ENCODE results near the gene TMEM200C. TPM values are rescaled to one million over a fixed set of nuclear protein-coding genes. Genes with fewer than 3 reads are reported as not detected.

The TMEM200C gene
- total and polyA plus RNA-seq, 2 donors (not counting 1 experiment from before 2014, with no cell fraction given) = not detected

DNA sequence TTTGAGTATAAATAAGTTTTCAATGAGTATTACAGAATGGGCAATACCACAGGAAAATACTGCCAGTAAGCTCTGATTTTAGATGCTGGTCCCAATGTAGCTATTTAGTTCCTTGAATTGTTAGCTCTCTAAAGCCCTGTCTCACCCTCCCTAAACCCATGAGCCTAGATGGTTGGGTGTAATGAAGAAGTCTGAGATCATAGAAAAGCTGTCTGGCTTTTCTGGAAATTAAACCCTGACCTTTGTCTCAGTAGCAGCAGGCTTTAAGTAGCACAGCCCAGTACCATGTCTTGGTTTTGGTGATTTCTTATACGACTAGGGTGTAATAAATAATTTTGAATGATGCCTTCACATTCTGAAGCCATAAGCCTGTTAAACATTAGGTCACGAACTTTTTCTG, 55.3 kb downstream of the TMEM200C start:
- TF ChIP-seq, protein P1, sequence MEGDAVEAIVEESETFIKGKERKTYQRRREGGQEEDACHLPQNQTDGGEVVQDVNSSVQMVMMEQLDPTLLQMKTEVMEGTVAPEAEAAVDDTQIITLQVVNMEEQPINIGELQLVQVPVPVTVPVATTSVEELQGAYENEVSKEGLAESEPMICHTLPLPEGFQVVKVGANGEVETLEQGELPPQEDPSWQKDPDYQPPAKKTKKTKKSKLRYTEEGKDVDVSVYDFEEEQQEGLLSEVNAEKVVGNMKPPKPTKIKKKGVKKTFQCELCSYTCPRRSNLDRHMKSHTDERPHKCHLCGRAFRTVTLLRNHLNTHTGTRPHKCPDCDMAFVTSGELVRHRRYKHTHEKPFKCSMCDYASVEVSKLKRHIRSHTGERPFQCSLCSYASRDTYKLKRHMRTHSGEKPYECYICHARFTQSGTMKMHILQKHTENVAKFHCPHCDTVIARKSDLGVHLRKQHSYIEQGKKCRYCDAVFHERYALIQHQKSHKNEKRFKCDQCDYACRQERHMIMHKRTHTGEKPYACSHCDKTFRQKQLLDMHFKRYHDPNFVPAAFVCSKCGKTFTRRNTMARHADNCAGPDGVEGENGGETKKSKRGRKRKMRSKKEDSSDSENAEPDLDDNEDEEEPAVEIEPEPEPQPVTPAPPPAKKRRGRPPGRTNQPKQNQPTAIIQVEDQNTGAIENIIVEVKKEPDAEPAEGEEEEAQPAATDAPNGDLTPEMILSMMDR (IDR thresholded peaks at IDR 0.05) = no peak
- ATAC-seq (ENCODE audit: low read depth) = no peak
- no peaks in the 10 kb centered on the region for H3K79me2 ChIP-seq (ENCODE audit: control insufficient read depth, insufficient read depth, low read length)
- H3K27ac Mint-ChIP-seq = no peak overlapping the region
- peaks cover 3% of the 10 kb centered on the region for H3K27me3 Mint-ChIP-seq
- H3K4me1 Mint-ChIP-seq = no peaks in the 10 kb centered on the region
- H2AFZ ChIP-seq (ENCODE audit: insufficient read depth, low read depth, low read length, poor library complexity, severe bottlenecking) = no peak overlapping the region
- no peak overlapping the region for H3K4me2 ChIP-seq (replicated peaks; ENCODE audit: low read depth, low read length, poor library complexity, severe bottlenecking)
- no peak overlapping the region for H3K9ac ChIP-seq (ENCODE audit: low read length)
- no peak overlapping the region for H3K27ac ChIP-seq (ENCODE audit: low read length in 2 of 2)
- H3K9me3 Mint-ChIP-seq (ENCODE audit: insufficient read depth) = no peaks in the 10 kb centered on the region
- H3K27me3 ChIP-seq (replicated peaks in 1 of 4; ENCODE audit: control extremely low read depth in 1 of 4, control insufficient read depth in 3 of 4, insufficient read depth in 4 of 4, low read length in 3 of 4) = no peaks in the 10 kb centered on the region
- no peaks in the 10 kb centered on the region for H3K9me3 ChIP-seq (ENCODE audit: control extremely low read depth in 1 of 3, control insufficient read depth in 2 of 3, insufficient read depth in 1 of 3, low read length in 2 of 3)
- no peaks in the 10 kb centered on the region for H3K4me1 ChIP-seq (ENCODE audit: control insufficient read depth in 2 of 2, insufficient read depth in 2 of 2, low read length in 2 of 2)
- 100% methylated on average over 1 of the region's 2 CpGs for WGBS (ENCODE audit: insufficient coverage)
- H3K4me3 ChIP-seq (ENCODE audit: control extremely low read depth in 1 of 5, extremely low read depth in 1 of 5, insufficient read depth in 1 of 5, low read depth in 2 of 5, low read length in 4 of 5) = no peak overlapping the region
- intact Hi-C loops (cut with micrococcal nuclease) = no loop called here
- no peaks in the 10 kb centered on the region for H4K20me1 ChIP-seq (ENCODE audit: control insufficient read depth, insufficient read depth, low read length, poor library complexity, severe bottlenecking)
- no peaks in the 10 kb centered on the region for H3K36me3 ChIP-seq (replicated peaks in 1 of 2; ENCODE audit: control extremely low read depth in 1 of 2, control insufficient read depth in 1 of 2, extremely low read depth in 1 of 2, insufficient read depth in 2 of 2, low read length in 1 of 2)
- POLR2A ChIA-PET = no interaction called here
- CTCF ChIA-PET = no interaction called here
- no peak for DNase-seq
- no peak overlapping the region for H3K4me3 Mint-ChIP-seq

DNA sequence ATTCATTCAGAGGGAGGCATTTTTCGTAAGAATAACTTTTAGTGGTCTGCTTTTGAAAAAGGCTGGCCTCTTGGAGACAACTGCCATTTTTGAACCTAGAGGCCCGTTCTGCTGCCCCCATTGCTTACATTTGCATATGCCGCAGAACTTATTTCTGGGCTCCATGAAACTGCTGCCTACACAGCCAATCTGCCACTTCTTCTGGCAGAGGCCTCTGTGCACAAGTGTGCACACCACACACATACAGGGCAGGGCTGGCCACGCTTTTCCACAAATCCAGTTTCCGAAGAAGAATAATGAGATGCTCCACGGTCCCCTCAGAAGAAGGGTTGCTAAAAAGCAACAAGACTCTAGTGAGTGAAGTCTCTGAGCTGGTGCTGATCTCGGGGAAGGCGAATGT, 56.2 kb downstream of the TMEM200C start:
- Histone ChIP-seq H3K9ac (ENCODE audit: low read length) (no peak overlapping the region), H3K36me3 (replicated peaks in 1 of 2; ENCODE audit: control extremely low read depth in 1 of 2, control insufficient read depth in 1 of 2, extremely low read depth in 1 of 2, insufficient read depth in 2 of 2, low read length in 1 of 2) (no peaks in the 10 kb centered on the region), H3K9me3 (ENCODE audit: control extremely low read depth in 1 of 3, control insufficient read depth in 2 of 3, insufficient read depth in 1 of 3, low read length in 2 of 3) (no peaks in the 10 kb centered on the region), H3K27ac (ENCODE audit: low read length in 2 of 2) (no peak overlapping the region), H3K79me2 (ENCODE audit: control insufficient read depth, insufficient read depth, low read length) (no peaks in the 10 kb centered on the region), H3K4me1 (ENCODE audit: control insufficient read depth in 2 of 2, insufficient read depth in 2 of 2, low read length in 2 of 2) (no peaks in the 10 kb centered on the region), H3K27me3 (replicated peaks in 1 of 4; ENCODE audit: control extremely low read depth in 1 of 4, control insufficient read depth in 3 of 4, insufficient read depth in 4 of 4, low read length in 3 of 4) (no peaks in the 10 kb centered on the region), H4K20me1 (ENCODE audit: control insufficient read depth, insufficient read depth, low read length, poor library complexity, severe bottlenecking) (no peaks in the 10 kb centered on the region), H3K4me2 (replicated peaks; ENCODE audit: low read depth, low read length, poor library complexity, severe bottlenecking) (no peak overlapping the region), H3K4me3 (ENCODE audit: control extremely low read depth in 1 of 5, extremely low read depth in 1 of 5, insufficient read depth in 1 of 5, low read depth in 2 of 5, low read length in 4 of 5) (no peak overlapping the region), H2AFZ (ENCODE audit: insufficient read depth, low read depth, low read length, poor library complexity, severe bottlenecking) (no peak overlapping the region)
- H3K4me1 Mint-ChIP-seq = no peaks in the 10 kb centered on the region
- no peaks in the 10 kb centered on the region for H3K27me3 Mint-ChIP-seq
- DNase-seq (no peak), ATAC-seq (ENCODE audit: low read depth) (no peak)
- H3K27ac Mint-ChIP-seq = no peak overlapping the region
- POLR2A ChIA-PET = no interaction called here
- no peak for TF ChIP-seq EZH2 (IDR thresholded peaks at IDR 0.05; ENCODE audit: borderline replicate concordance, insufficient read depth, low read depth, low read length, poor library complexity, severe bottlenecking)
- TF ChIP-seq, protein P1 (IDR thresholded peaks at IDR 0.05) = no peak
- intact Hi-C loops (cut with micrococcal nuclease) = no loop called here
- CTCF ChIA-PET = no interaction called here
- H3K4me3 Mint-ChIP-seq = no peak overlapping the region
- H3K9me3 Mint-ChIP-seq (ENCODE audit: insufficient read depth) = no peaks in the 10 kb centered on the region
- 98% methylated on average over 4 of the region's 8 CpGs for WGBS (ENCODE audit: insufficient coverage)

Small RNAs within 50 kb of the gene (small RNA-seq; reads per million reads assigned to genes)
- not detected for gene MIR3976 (ENCODE audit: insufficient read length, low read depth, low replicate concordance)
